Pancreas (tissue), 10 donors: ENCODE measurements around the gene RAB37. TPM values are rescaled to one million over a fixed set of nuclear protein-coding genes. Genes with fewer than 3 reads are reported as not detected.

Source experiments
- ATAC-seq, 4 donors: fragments of 200-7000 bp; cut with Tn5 transposase; one replicate each; pipeline versions ENCODE4 v1.8.0 to v1.9.1; 2020; ENCODE audit warnings: mild to moderate bottlenecking in 4 of 4, moderate library complexity in 4 of 4
- DNase-seq, 6 donors: peaks; one replicate each; pipeline ENCODE4 v3.0.0-alpha.2; 2020
- FAIRE-seq: peaks from 2 replicates; lab custom pipeline; 2012; peaks lifted over from hg19 to GRCh38; lab: Jason Lieb, UNC
- H3K27ac ChIP-seq, 4 donors: fragments of 200-600 bp; sonication (generic); 1 replicate in 3 of 4; 2 replicates in 1 of 4; pipeline versions ENCODE4 v1.5.0 to v1.8.0; 2020
- H3K27me3 ChIP-seq, 4 donors: fragments of 200-600 bp; one replicate each; pipeline ENCODE4 v1.8.0; 2021
- H3K36me3 ChIP-seq, 3 donors: fragments of 200-600 bp; sonication (generic) in 1 of 3; one replicate each; pipeline versions ENCODE4 v1.5.0 to v1.8.0; 2020 to 2021
- H3K4me1 ChIP-seq, 3 donors: fragments of 200-600 bp; one replicate each; pipeline ENCODE4 v1.8.0; 2021
- H3K4me3 ChIP-seq, 4 donors: fragments of 200-600 bp; sonication (generic) in 2 of 4; one replicate each; pipeline versions ENCODE4 v1.5.0 to v1.8.0; 2020 to 2021
- H3K9me3 ChIP-seq, 4 donors: fragments of 200-600 bp; one replicate each; pipeline ENCODE4 v1.8.0; 2021
- WGBS, 2 donors: extraction: QIAGEN DNeasy Blood & Tissue Kit; methylation state at CpG; one replicate each; pipeline ENCODE4 v1.1.7; 2013; 5-methylcytosine and 5-hydroxymethylcytosine counted together
- intact Hi-C, 3 donors: fragments of 100-400 bp; cut with DNase I; formaldehyde crosslinking; loops; one replicate each; pipeline versions ENCODE4 v1.11.1 to v1.14.2; 2022
- polyA plus RNA-seq, 2 donors: library from polyadenylated mRNA; stranded (reverse); fragments of 200-250 nt; gene quantifications; one replicate each; pipeline ENCODE4 v1.2.3, GENCODE V29; 2013
- total RNA-seq, 6 donors: library from RNA; stranded (reverse); fragmentation: NEBNext Ultra II Directional in 4 of 6; extraction: Animal tissue kit (Norgen Biotek cat#: 25700) in 4 of 6; gene quantifications; one replicate each; pipeline versions ENCODE4 v1.2.1 to v1.2.4, GENCODE V29; 2021 to 2023
- TF ChIP-seq, protein P1 (sequence below), 4 donors: fragments of 200-600 bp; sonication (generic) in 3 of 4; IDR thresholded peaks; one replicate each; pipeline versions ENCODE4 v1.5.0 to v1.8.0; 2021; ENCODE audit warnings: antibody characterized with exemption in 4 of 4
- donor health status: healthy with polysubstance abuse.
- donor health status: DM: no; HTN: no; CAD: no; lungs with moderate emphysema.
- donor health status: DM: no; HTN: no; CAD: no.
- donor health status: control.
- donor health status: control.
- donor health status: Bipolar disorder and iron deficiency.
- donor health status: DM: yes; HTN: yes; CAD: no.
- donor health status: DM: no; HTN: no; CAD: no.
- donor health status: DM: no; HTN: no; CAD: no.
- donor health status: DM: yes; HTN: yes; CAD: no.

Gene RAB37
- total and polyA plus RNA-seq, 8 donors = 0.79 to 3.1 (median 1.3) TPM

DNA sequence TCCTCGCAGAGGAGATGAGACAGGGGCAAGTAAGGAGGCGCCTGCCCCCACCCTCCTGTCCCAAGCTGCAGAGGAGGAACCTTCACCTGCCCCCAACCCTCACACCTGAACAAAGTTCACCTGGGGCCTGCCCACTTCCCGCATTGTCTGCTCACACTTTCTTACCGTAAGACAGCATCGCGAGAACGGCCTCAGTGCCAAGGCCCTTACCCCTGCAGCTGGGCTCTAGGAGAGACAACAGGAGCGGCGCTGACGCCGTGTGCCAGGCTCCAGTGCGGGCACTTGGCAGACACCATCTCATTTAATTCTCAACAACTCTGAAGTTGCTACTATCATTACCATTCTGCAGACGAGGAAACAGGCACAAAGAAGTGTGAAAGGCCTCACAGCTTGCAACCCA, 35.0 kb downstream of the RAB37 start:
- 81 to 86% methylated on average over 13 of the region's 13 CpGs for WGBS, 2 donors
- H3K4me3 ChIP-seq = no peak overlapping the region
- H3K9me3 ChIP-seq = no peaks in the 10 kb centered on the region
- peaks cover 0 to 19% (median 7%) of the 10 kb centered on the region in 3 donors for H3K36me3 ChIP-seq
- DNase-seq (peak in 2 of 6 donors; percentile 19 to 41), ATAC-seq (no peak), FAIRE-seq (no peak)
- no peak overlapping the region for H3K27ac ChIP-seq
- TF ChIP-seq, protein P1, sequence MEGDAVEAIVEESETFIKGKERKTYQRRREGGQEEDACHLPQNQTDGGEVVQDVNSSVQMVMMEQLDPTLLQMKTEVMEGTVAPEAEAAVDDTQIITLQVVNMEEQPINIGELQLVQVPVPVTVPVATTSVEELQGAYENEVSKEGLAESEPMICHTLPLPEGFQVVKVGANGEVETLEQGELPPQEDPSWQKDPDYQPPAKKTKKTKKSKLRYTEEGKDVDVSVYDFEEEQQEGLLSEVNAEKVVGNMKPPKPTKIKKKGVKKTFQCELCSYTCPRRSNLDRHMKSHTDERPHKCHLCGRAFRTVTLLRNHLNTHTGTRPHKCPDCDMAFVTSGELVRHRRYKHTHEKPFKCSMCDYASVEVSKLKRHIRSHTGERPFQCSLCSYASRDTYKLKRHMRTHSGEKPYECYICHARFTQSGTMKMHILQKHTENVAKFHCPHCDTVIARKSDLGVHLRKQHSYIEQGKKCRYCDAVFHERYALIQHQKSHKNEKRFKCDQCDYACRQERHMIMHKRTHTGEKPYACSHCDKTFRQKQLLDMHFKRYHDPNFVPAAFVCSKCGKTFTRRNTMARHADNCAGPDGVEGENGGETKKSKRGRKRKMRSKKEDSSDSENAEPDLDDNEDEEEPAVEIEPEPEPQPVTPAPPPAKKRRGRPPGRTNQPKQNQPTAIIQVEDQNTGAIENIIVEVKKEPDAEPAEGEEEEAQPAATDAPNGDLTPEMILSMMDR (IDR thresholded peaks at IDR 0.05) = no peak
- H3K27me3 ChIP-seq = no peaks in the 10 kb centered on the region
- intact Hi-C loops = loop anchor here in 1 of 3 donors (5.0 kb wide), 1 partner anchor 35 kb away; the partner anchor contains the start of gene RAB37
- peaks cover 35 to 49% (median 45%) of the 10 kb centered on the region in 3 donors for H3K4me1 ChIP-seq

DNA sequence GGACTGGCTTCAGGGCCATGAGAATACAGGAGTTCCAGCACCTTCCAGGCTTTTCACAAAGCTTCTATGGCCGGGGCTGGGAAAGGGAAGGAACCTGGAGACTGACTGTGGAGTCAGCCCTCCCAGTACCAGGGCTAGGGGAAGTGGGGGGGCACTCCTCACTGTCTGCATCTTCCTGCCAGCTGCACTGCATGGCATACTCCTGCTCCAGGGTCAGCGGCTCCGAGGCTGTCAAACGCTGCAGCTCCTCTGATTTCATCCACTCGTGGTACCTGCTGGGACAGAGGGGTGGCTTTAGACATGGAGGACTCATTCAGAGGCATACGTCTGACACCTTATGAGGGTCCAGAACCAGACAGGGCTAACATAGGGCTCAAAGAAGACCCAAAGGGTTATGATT, 36.4 kb downstream of the RAB37 start:
- WGBS, 2 donors = 72 to 77% methylated on average over 6 of the region's 6 CpGs

DNA sequence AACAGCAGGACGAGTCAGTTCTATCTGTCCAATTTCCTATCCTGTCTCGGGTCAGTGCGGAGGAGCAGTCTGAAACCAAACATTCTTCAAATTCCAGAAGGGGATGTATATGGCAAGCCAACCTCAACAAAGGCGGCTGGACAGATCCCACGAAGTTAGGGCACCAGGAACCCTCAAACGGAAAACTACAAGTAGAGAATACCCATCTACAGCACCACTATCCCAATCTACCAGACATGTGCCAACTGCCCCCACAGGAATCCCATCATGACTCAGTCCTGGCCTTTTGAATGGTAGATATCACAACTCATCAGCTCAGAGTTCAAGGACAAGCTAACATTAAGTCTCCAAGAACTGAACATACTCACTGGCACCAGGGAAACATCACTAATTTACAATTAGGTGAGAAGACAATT, 36.8 kb downstream of the RAB37 start:
- peaks cover 0 to 19% (median 7%) of the 10 kb centered on the region in 3 donors for H3K36me3 ChIP-seq
- no peak overlapping the region for H3K27ac ChIP-seq
- ATAC-seq = no peak
- no peaks in the 10 kb centered on the region for H3K27me3 ChIP-seq
- DNase-seq = no peak
- no peak overlapping the region for H3K4me3 ChIP-seq
- TF ChIP-seq, protein P1 (IDR thresholded peaks at IDR 0.05) = no peak
- peaks cover 16 to 38% (median 31%) of the 10 kb centered on the region in 3 donors for H3K4me1 ChIP-seq
- intact Hi-C loops = loop anchor here in 1 of 3 donors (5.0 kb wide), 1 partner anchor 37 kb away; the partner anchor contains the start of gene RAB37
- no peaks in the 10 kb centered on the region for H3K9me3 ChIP-seq
- no peak for FAIRE-seq
- WGBS, 2 donors = 61 to 74% methylated on average over 6 of the region's 6 CpGs

More for the DNA sequence above, 36.4 kb downstream of the RAB37 start:
- Histone ChIP-seq H3K36me3 (peaks cover 0 to 19% (median 7%) of the 10 kb centered on the region in 3 donors), H3K27ac (no peak overlapping the region), H3K4me3 (no peak overlapping the region), H3K9me3 (no peaks in the 10 kb centered on the region), H3K4me1 (peaks cover 21 to 42% (median 35%) of the 10 kb centered on the region in 3 donors), H3K27me3 (no peaks in the 10 kb centered on the region)
- TF ChIP-seq, protein P1 (IDR thresholded peaks at IDR 0.05) = no peak
- no peak for DNase-seq
- no peak for ATAC-seq
- intact Hi-C loops = loop anchor here in 1 of 3 donors (5.0 kb wide), 1 partner anchor 36 kb away; the partner anchor contains the start of gene RAB37
- no peak for FAIRE-seq

GRCh38 chr17:74775409-74776043, 38.5 kb downstream of the RAB37 start:
- Histone ChIP-seq H3K4me1 (peaks cover under 1 to 21% (median 15%) of the 10 kb centered on the region in 3 donors), H3K9me3 (no peaks in the 10 kb centered on the region), H3K4me3 (peak overlapping the region; percentile 75 to 95 (median 80)), H3K27me3 (no peaks in the 10 kb centered on the region), H3K36me3 (peaks cover 0 to 19% (median 7%) of the 10 kb centered on the region in 3 donors), H3K27ac (peak overlapping the region in 2 of 4 donors; percentile 50 to 53)
- intact Hi-C loops = no loop called here
- ATAC-seq = no peak
- peak in 1 of 6 donors; percentile 13 for DNase-seq
- no peak for FAIRE-seq
- TF ChIP-seq, protein P1 (IDR thresholded peaks at IDR 0.05) = no peak
- whole genome bisulfite sequencing, 2 donors = 31 to 33% methylated on average over 12 of the region's 12 CpGs
